Nephron progenitor cell (in vitro differentiated cells): ENCODE results near the gene ZNF385B.

ENCODE experiments used
- DNase-seq: peaks from one replicate; pipeline ENCODE4 v3.0.0; 2021
- H3K27ac Mint-ChIP-seq: 2 replicates; pipeline ENCODE4 v1.8.0; 2021; ENCODE audit warnings: mild to moderate bottlenecking, moderate library complexity, mixed read lengths
- H3K27me3 Mint-ChIP-seq: 2 replicates; pipeline ENCODE4 v1.8.0; 2021; ENCODE audit warnings: mild to moderate bottlenecking, low read depth, mixed read lengths; ENCODE audit not compliant: poor library complexity
- H3K36me3 Mint-ChIP-seq: 2 replicates; pipeline ENCODE4 v1.8.0; 2021; ENCODE audit warnings: low read depth, mixed read lengths
- H3K4me1 Mint-ChIP-seq: 2 replicates; pipeline ENCODE4 v1.8.0; 2021; ENCODE audit warnings: mixed read lengths
- H3K4me3 Mint-ChIP-seq: 2 replicates; pipeline ENCODE4 v1.8.0; 2021; ENCODE audit warnings: mild to moderate bottlenecking, moderate library complexity, mixed read lengths
- H3K9me3 Mint-ChIP-seq: 2 replicates; pipeline ENCODE4 v1.8.0; 2021; ENCODE audit warnings: mild to moderate bottlenecking, moderate library complexity, mixed read lengths
- CTCF ChIP-seq: fragments of 200-600 bp; sonication (generic); IDR thresholded peaks from 2 replicates; pipeline ENCODE4 v1.5.0; 2021; ENCODE audit warnings: antibody characterized with exemption

ZNF385B gene

GRCh38 chr2:179675435-179675834 lies 186.0 kb downstream of the ZNF385B start:
- no peaks in the 10 kb centered on the region for H3K4me1 Mint-ChIP-seq
- H3K27me3 Mint-ChIP-seq: peaks cover 4% of the 10 kb centered on the region
- DNase-seq: no peak
- peaks cover 4% of the 10 kb centered on the region for H3K9me3 Mint-ChIP-seq
- no peaks in the 10 kb centered on the region for H3K36me3 Mint-ChIP-seq
- TF ChIP-seq CTCF: no peak
- no peak overlapping the region for H3K4me3 Mint-ChIP-seq
- no peak overlapping the region for H3K27ac Mint-ChIP-seq

GRCh38 chr2:179671043-179671981 lies 190.1 kb downstream of the ZNF385B start:
- H3K36me3 Mint-ChIP-seq: no peaks in the 10 kb centered on the region
- no peak for DNase-seq
- H3K4me3 Mint-ChIP-seq: no peak overlapping the region
- peaks cover 4% of the 10 kb centered on the region for H3K9me3 Mint-ChIP-seq
- no peak for TF ChIP-seq CTCF
- H3K27me3 Mint-ChIP-seq: no peaks in the 10 kb centered on the region
- no peak overlapping the region for H3K27ac Mint-ChIP-seq
- no peaks in the 10 kb centered on the region for H3K4me1 Mint-ChIP-seq

GRCh38 chr2:179669196-179669595 lies 192.2 kb downstream of the ZNF385B start:
- Mint-ChIP-seq H3K4me3 (no peak overlapping the region), H3K36me3 (no peaks in the 10 kb centered on the region), H3K4me1 (no peaks in the 10 kb centered on the region), H3K27ac (no peak overlapping the region), H3K27me3 (no peaks in the 10 kb centered on the region), H3K9me3 (peaks cover 4% of the 10 kb centered on the region)
- no peak for TF ChIP-seq CTCF
- no peak for DNase-seq

GRCh38 chr2:179664972-179665812 lies 196.2 kb downstream of the ZNF385B start:
- H3K9me3 Mint-ChIP-seq: no peaks in the 10 kb centered on the region
- no peaks in the 10 kb centered on the region for H3K4me1 Mint-ChIP-seq
- no peak for DNase-seq
- H3K27ac Mint-ChIP-seq: no peak overlapping the region
- no peaks in the 10 kb centered on the region for H3K27me3 Mint-ChIP-seq
- H3K4me3 Mint-ChIP-seq: no peak overlapping the region
- TF ChIP-seq CTCF: no peak
- no peaks in the 10 kb centered on the region for H3K36me3 Mint-ChIP-seq

- no peaks in the 10 kb centered on the region for H3K9me3 Mint-ChIP-seq
- H3K4me3 Mint-ChIP-seq: no peak overlapping the region
- no peaks in the 10 kb centered on the region for H3K4me1 Mint-ChIP-seq
- DNase-seq: no peak
- no peak for TF ChIP-seq CTCF
- H3K27ac Mint-ChIP-seq: no peak overlapping the region
- H3K36me3 Mint-ChIP-seq: no peaks in the 10 kb centered on the region
- no peaks in the 10 kb centered on the region for H3K27me3 Mint-ChIP-seq
Measured at GRCh38 chr2:179661986-179662385, 199.4 kb downstream of the ZNF385B start.
